CD8-positive, alpha-beta memory T cell (primary cell): ENCODE results near the gene PPM1D. TPM values are rescaled to one million over a fixed set of nuclear protein-coding genes. Genes with fewer than 3 reads are reported as not detected.
A peak's percentile ranks its signal among the peaks of the same experiment; 100 is the strongest.

Experiments used
- CTCF ChIA-PET: fragments of 350-600 bp; sonication (Branson Sonifier 250); formaldehyde crosslinking; loops from one replicate; lab custom pipeline; 2021; ENCODE audit warnings: antibody characterized with exemption; lab: Charles Lee
- POLR2A ChIA-PET: fragments of 350-600 bp; sonication (Branson Sonifier 250); formaldehyde crosslinking; loops from one replicate; lab custom pipeline; 2021; ENCODE audit warnings: antibody characterized with exemption; lab: Charles Lee
- DNase-seq, 5 donors: peaks; one replicate each; pipeline versions ENCODE4 v3.0.0 to v3.0.0-alpha.2; 2020 to 2022; ENCODE audit warnings: mixed read lengths in 1 of 5
- H3K27ac ChIP-seq: one replicate; pipeline ENCODE4 v1.7.0; 2013; ENCODE audit warnings: low read depth, mild to moderate bottlenecking, low read length, moderate library complexity
- H3K27me3 ChIP-seq: 2 replicates; pipeline ENCODE4 v1.7.0; 2013; ENCODE audit warnings: low read length, mild to moderate bottlenecking; ENCODE audit not compliant: insufficient read depth, poor library complexity, severe bottlenecking
- H3K36me3 ChIP-seq: 2 replicates; pipeline ENCODE4 v1.7.0; 2013; ENCODE audit warnings: mild to moderate bottlenecking, low read length, moderate library complexity; ENCODE audit not compliant: insufficient read depth
- H3K4me1 ChIP-seq: 2 replicates; pipeline ENCODE4 v1.7.0; 2013; ENCODE audit warnings: mild to moderate bottlenecking, low read length, moderate library complexity; ENCODE audit not compliant: insufficient read depth
- H3K4me3 ChIP-seq: 2 replicates; pipeline ENCODE4 v1.7.0; 2013; ENCODE audit warnings: mild to moderate bottlenecking, low read length
- H3K9me3 ChIP-seq: 2 replicates; pipeline ENCODE4 v1.7.0; 2013; ENCODE audit warnings: mild to moderate bottlenecking, low read length
- H3K27ac Mint-ChIP-seq, 8 donors: one replicate each; pipeline ENCODE4 v1.8.0; 2020 to 2021; ENCODE audit warnings: mixed read lengths in 8 of 8, mild to moderate bottlenecking in 6 of 8, inconsistent platforms in 3 of 8, moderate library complexity in 3 of 8
- H3K27me3 Mint-ChIP-seq, 2 donors: one replicate each; pipeline ENCODE4 v1.8.0; 2020 to 2021; ENCODE audit warnings: mixed read lengths in 2 of 2, mild to moderate bottlenecking in 1 of 2, moderate library complexity in 1 of 2
- H3K36me3 Mint-ChIP-seq, 3 donors: one replicate each; pipeline ENCODE4 v1.8.0; 2020 to 2021; ENCODE audit warnings: mixed read lengths in 3 of 3, inconsistent platforms in 1 of 3, mild to moderate bottlenecking in 1 of 3
- H3K4me1 Mint-ChIP-seq, 3 donors: one replicate each; pipeline ENCODE4 v1.8.0; 2020 to 2021; ENCODE audit warnings: mixed read lengths in 3 of 3, inconsistent platforms in 1 of 3, mild to moderate bottlenecking in 1 of 3
- H3K4me3 Mint-ChIP-seq, 7 donors: one replicate each; pipeline ENCODE4 v1.8.0; 2020 to 2021; ENCODE audit warnings: mixed read lengths in 7 of 7, mild to moderate bottlenecking in 6 of 7, moderate library complexity in 4 of 7, inconsistent platforms in 2 of 7
- H3K9me3 Mint-ChIP-seq, 5 donors: one replicate each; pipeline ENCODE4 v1.8.0; 2020 to 2022; ENCODE audit warnings: mixed read lengths in 5 of 5, mild to moderate bottlenecking in 3 of 5, moderate library complexity in 2 of 5, inconsistent platforms in 1 of 5
- polyA plus RNA-seq: library from polyadenylated mRNA; unstranded; fragments of 300-500 nt; fragmentation: Illumina TruSeq; gene quantifications from one replicate; pipeline ENCODE4 v1.2.3, GENCODE V29; 2021
- total RNA-seq, 2 experiments: library from RNA; stranded (reverse); gene quantifications; one replicate each; pipeline ENCODE4 v1.2.3, GENCODE V29; 2021

The PPM1D gene
- total and polyA plus RNA-seq, 3 experiments from 2014 or later, result 13.1 to 19.0 (median 17.8) TPM

DNA sequence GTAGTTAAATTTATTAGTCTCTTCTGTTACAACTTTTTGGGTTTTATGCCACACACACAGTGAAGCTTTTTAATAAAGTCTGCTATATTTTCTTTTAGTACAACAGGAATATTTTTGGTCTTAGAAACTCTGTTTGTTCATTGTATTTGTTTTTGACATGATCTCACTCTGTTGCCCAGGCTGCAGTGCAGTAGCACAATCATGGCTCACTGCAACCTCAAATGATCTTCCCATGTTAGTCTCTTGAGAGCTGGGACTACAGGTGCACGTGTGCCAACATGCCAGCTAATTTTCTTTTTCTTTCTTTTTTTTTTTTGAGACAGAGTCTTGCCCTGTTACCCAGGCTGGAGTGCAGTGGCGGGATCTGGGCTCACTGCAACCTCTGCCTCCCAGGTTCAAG, 27.1 kb downstream of the PPM1D start:
- no peak overlapping the region for H3K4me3 Mint-ChIP-seq
- no peaks in the 10 kb centered on the region for H3K9me3 Mint-ChIP-seq
- H3K27me3 Mint-ChIP-seq, result no peaks in the 10 kb centered on the region
- Histone ChIP-seq H3K4me3 (no peak overlapping the region), H3K36me3 (no peaks in the 10 kb centered on the region), H3K27me3 (no peaks in the 10 kb centered on the region), H3K27ac (no peak overlapping the region), H3K9me3 (no peaks in the 10 kb centered on the region), H3K4me1 (no peaks in the 10 kb centered on the region)
- ChIA-PET POLR2A (no interaction called here), CTCF (interaction anchor here (1.4 kb wide), 1 partner anchor 9 kb away, joined by 3 read pairs; no protein-coding TSS in a partner anchor)
- peaks cover 8 to 13% (median 12%) of the 10 kb centered on the region in 3 donors for H3K4me1 Mint-ChIP-seq
- peak overlapping the region in 1 of 8 donors; percentile 12 for H3K27ac Mint-ChIP-seq
- peaks cover 0 to 30% (median 5%) of the 10 kb centered on the region in 3 donors for H3K36me3 Mint-ChIP-seq
- no peak for DNase-seq

DNA sequence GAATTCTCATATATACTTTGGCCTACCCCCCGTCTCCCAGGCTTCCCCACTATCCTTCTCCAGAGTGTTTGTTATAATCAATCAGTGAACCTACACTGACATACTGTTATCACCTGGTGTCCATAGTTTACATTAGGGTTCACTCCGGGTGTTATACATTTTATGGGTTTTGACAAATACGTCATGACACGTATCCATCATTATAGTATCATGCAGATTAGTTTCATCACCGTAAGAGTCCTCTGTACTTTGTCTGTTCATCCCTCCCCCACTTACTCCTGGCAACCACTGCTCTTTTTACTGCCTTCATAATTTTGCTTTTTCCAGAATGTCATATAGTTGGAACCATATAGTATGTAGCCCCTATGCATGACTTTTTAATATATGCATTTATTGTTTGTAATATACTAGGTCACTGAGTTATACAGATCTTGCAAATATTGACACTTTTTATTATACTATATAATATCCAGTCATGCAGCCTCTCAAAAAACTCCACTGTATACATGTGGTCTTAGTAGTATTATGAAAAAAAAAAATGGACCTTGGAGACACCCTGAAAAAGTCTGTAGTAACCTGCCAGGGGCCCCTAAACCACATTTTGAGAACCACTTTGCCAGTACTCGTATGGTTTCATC, 28.4 kb downstream of the PPM1D start:
- Histone ChIP-seq H3K27me3 (no peaks in the 10 kb centered on the region), H3K4me3 (no peak overlapping the region), H3K36me3 (no peaks in the 10 kb centered on the region), H3K27ac (no peak overlapping the region), H3K4me1 (no peaks in the 10 kb centered on the region), H3K9me3 (no peaks in the 10 kb centered on the region)
- peak overlapping the region in 1 of 8 donors; percentile 18 for H3K27ac Mint-ChIP-seq
- ChIA-PET CTCF (interaction anchor here (1.4 kb wide), 1 partner anchor 8 kb away, joined by 3 read pairs; no protein-coding TSS in a partner anchor), POLR2A (no interaction called here)
- H3K4me1 Mint-ChIP-seq, result peaks cover 5 to 10% (median 8%) of the 10 kb centered on the region in 3 donors
- H3K9me3 Mint-ChIP-seq, result no peaks in the 10 kb centered on the region
- H3K27me3 Mint-ChIP-seq, result no peaks in the 10 kb centered on the region
- H3K4me3 Mint-ChIP-seq, result no peak overlapping the region
- H3K36me3 Mint-ChIP-seq, result peaks cover 0 to 29% (median 5%) of the 10 kb centered on the region in 3 donors
- no peak for DNase-seq

DNA sequence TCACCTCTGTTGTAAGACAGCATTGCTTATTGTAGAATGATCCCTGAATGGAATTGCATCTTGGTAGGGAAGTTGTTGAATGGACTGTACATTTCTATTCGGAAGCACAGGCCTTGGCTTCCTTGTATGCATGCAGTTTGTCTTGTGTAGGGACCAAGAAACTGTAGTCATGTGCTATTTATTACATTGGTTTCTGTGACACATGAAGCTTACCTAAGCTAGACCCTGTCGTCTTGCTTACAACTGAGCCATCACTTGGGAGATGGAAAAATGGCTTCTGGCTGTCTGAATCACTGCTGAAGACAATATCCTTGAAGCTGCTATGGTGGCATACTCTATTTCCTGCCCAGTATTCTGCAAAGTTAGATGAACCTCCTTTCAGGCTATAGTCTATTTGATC, 29.1 kb downstream of the PPM1D start:
- no peak overlapping the region for H3K27ac ChIP-seq
- Mint-ChIP-seq H3K4me3 (no peak overlapping the region), H3K36me3 (peaks cover 0 to 30% (median 5%) of the 10 kb centered on the region in 3 donors), H3K27ac (no peak overlapping the region), H3K9me3 (no peaks in the 10 kb centered on the region), H3K4me1 (peaks cover 4 to 6% (median 5%) of the 10 kb centered on the region in 3 donors), H3K27me3 (no peaks in the 10 kb centered on the region)
- H3K4me3 ChIP-seq, result no peak overlapping the region
- H3K27me3 ChIP-seq, result no peaks in the 10 kb centered on the region
- DNase-seq, result no peak
- ChIA-PET POLR2A (no interaction called here), CTCF (no interaction called here)
- H3K9me3 ChIP-seq, result no peaks in the 10 kb centered on the region
- H3K36me3 ChIP-seq, result no peaks in the 10 kb centered on the region
- H3K4me1 ChIP-seq, result no peaks in the 10 kb centered on the region

DNA sequence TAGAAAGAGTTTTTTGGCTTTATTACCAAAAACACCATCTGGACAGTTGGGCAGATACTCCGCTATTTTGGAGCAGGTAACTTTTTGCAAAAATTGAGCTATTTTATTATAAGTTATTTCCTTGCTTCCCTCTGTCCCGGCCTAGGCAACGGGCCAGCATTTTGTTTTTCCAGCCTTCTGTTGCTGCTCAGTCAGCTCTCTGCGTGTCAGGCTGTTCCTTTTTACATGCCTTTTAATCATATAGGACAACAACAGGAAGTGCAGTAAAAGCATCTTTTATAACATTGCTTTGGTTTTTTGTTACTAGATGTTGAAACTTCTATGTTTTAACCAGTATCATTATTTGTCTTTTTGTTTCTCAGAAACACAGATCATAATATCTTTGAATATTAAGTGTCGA, 30.4 kb downstream of the PPM1D start:
- H3K27me3 Mint-ChIP-seq, result no peaks in the 10 kb centered on the region
- no peaks in the 10 kb centered on the region for H3K9me3 Mint-ChIP-seq
- peaks cover 4 to 6% (median 5%) of the 10 kb centered on the region in 3 donors for H3K4me1 Mint-ChIP-seq
- Histone ChIP-seq H3K9me3 (no peaks in the 10 kb centered on the region), H3K4me1 (no peaks in the 10 kb centered on the region), H3K27ac (no peak overlapping the region), H3K4me3 (no peak overlapping the region), H3K36me3 (no peaks in the 10 kb centered on the region), H3K27me3 (no peaks in the 10 kb centered on the region)
- DNase-seq, result no peak
- POLR2A ChIA-PET, result no interaction called here
- CTCF ChIA-PET, result no interaction called here
- peak overlapping the region in 1 of 8 donors; percentile 46 for H3K27ac Mint-ChIP-seq
- H3K36me3 Mint-ChIP-seq, result peaks cover 0 to 37% (median 5%) of the 10 kb centered on the region in 3 donors
- no peak overlapping the region for H3K4me3 Mint-ChIP-seq

DNA sequence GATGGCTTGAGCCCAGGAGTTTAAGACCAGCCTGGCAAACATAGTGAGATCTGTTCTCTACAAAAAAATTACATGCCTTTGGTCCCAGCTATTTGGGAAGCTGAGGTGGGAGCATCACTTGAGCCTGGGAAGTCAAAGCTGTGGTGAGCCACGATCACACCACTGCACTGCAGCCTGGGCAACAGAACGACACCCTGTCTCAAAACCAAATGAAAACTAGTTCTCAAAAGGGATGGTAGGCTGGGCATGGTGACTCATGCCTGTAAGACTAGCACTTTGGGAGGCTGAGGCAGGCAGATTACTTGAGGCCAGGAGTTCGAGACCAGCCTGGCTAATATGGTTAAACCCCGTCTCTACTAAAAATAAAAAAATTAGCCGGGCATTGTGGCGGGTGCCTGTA, 31.1 kb downstream of the PPM1D start:
- CTCF ChIA-PET, result no interaction called here
- peak overlapping the region in 2 of 8 donors; percentile 71 to 79 for H3K27ac Mint-ChIP-seq
- no peak overlapping the region for H3K4me3 ChIP-seq

DNA sequence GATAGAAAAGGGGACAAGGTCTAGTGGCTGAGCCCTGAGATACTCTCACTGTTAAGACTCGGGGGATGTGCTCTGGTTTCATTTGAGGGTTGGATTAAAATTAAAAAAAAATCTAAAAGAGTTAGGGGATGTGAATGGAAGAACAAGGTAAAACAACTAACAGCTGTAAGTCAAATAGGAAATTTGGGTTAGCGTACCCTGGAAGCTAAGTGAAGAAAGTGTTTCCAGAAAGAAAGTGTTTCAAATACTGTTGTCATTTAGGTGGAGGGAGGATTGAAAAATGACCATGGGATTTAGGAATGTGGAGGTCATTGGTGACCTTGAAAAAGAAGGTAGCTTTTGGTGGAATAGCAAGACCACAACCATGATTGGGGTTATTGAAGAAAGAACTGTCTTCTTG, 37.7 kb downstream of the PPM1D start:
- no peaks in the 10 kb centered on the region for H3K4me1 ChIP-seq
- no peaks in the 10 kb centered on the region for H3K9me3 ChIP-seq
- H3K27me3 ChIP-seq, result no peaks in the 10 kb centered on the region
- Mint-ChIP-seq H3K9me3 (no peaks in the 10 kb centered on the region), H3K27me3 (no peaks in the 10 kb centered on the region), H3K4me3 (no peak overlapping the region), H3K27ac (peak overlapping the region in 5 of 8 donors; percentile 1 to 75 (median 30)), H3K36me3 (peaks cover 0 to 58% (median 5%) of the 10 kb centered on the region in 3 donors), H3K4me1 (peaks cover 6 to 14% (median 8%) of the 10 kb centered on the region in 3 donors)
- no peaks in the 10 kb centered on the region for H3K36me3 ChIP-seq
- CTCF ChIA-PET, result interaction anchor here (1.0 to 2.1 kb wide), 10 partner anchors 15 to 68 kb away, joined by 3 to 6 read pairs (median 4); no protein-coding TSS in a partner anchor
- no peak overlapping the region for H3K27ac ChIP-seq
- POLR2A ChIA-PET, result no interaction called here
- H3K4me3 ChIP-seq, result no peak overlapping the region
- DNase-seq, result no peak

More for the DNA sequence above, 31.1 kb downstream of the PPM1D start:
- Histone ChIP-seq H3K4me1 (no peaks in the 10 kb centered on the region), H3K27me3 (no peaks in the 10 kb centered on the region), H3K9me3 (no peaks in the 10 kb centered on the region), H3K27ac (no peak overlapping the region), H3K36me3 (no peaks in the 10 kb centered on the region)
- Mint-ChIP-seq H3K9me3 (no peaks in the 10 kb centered on the region), H3K27me3 (no peaks in the 10 kb centered on the region), H3K4me3 (no peak overlapping the region), H3K4me1 (peaks cover 4 to 6% (median 5%) of the 10 kb centered on the region in 3 donors), H3K36me3 (peaks cover 0 to 42% (median 3%) of the 10 kb centered on the region in 3 donors)
- POLR2A ChIA-PET, result no interaction called here
- DNase-seq, result no peak

DNA sequence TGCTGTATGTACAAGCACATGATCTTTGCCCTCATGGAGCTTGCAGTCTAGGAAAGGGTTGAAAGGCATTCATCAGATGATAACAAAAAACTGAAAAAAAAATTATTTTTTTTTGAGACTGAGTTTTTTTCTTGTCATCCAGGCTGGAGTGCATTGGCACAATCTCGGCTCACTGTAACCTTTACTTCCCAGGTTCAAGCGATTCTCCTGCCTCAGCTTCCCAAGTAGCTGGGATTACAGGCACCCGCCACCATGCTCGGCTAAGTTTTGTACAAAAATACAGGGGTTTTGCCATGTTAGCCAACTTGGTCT, 39.0 kb downstream of the PPM1D start:
- Histone ChIP-seq H3K9me3 (no peaks in the 10 kb centered on the region), H3K36me3 (no peaks in the 10 kb centered on the region), H3K4me3 (no peak overlapping the region), H3K27me3 (no peaks in the 10 kb centered on the region), H3K4me1 (no peaks in the 10 kb centered on the region), H3K27ac (no peak overlapping the region)
- DNase-seq, result no peak
- ChIA-PET CTCF (interaction anchor here (0.7 to 2.1 kb wide), 8 partner anchors 10 to 162 kb away, joined by 3 to 6 read pairs (median 4); no protein-coding TSS in a partner anchor), POLR2A (no interaction called here)
- H3K27ac Mint-ChIP-seq, result no peak overlapping the region
- H3K9me3 Mint-ChIP-seq, result no peaks in the 10 kb centered on the region
- H3K4me1 Mint-ChIP-seq, result peaks cover 6 to 14% (median 6%) of the 10 kb centered on the region in 3 donors
- no peaks in the 10 kb centered on the region for H3K27me3 Mint-ChIP-seq
- peaks cover 0 to 58% (median 5%) of the 10 kb centered on the region in 3 donors for H3K36me3 Mint-ChIP-seq
- no peak overlapping the region for H3K4me3 Mint-ChIP-seq

DNA sequence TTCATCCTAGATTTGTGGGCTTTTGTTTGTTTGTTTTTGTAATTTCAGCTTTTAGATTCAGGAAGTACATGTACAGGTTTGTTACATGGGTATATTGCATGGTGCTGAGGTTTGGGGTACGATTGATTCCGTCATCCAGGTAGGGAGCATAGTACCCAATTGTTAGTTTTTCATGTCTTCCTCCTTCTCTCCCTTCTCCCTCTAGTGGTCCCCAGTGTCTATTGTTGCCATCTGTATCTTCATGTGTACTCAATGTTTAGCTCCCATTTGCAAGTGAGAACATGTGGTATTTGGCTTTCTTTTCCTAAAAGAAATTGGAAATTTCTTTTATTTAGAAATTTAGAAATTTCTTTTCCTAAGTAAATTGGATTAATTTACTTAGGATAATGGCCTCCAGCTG, 40.5 kb downstream of the PPM1D start:
- H3K4me1 Mint-ChIP-seq, result peaks cover 6 to 14% (median 6%) of the 10 kb centered on the region in 3 donors
- H3K36me3 ChIP-seq, result no peaks in the 10 kb centered on the region
- no peaks in the 10 kb centered on the region for H3K27me3 ChIP-seq
- H3K27ac ChIP-seq, result no peak overlapping the region
- ChIA-PET POLR2A (no interaction called here), CTCF (interaction anchor here (1.3 to 1.8 kb wide), 2 partner anchors 24 to 41 kb away, joined by 3 to 5 read pairs; no protein-coding TSS in a partner anchor)
- H3K27ac Mint-ChIP-seq, result peak overlapping the region in 2 of 8 donors; percentile 51 to 90
- peaks cover 0 to 50% (median 6%) of the 10 kb centered on the region in 3 donors for H3K36me3 Mint-ChIP-seq
- no peaks in the 10 kb centered on the region for H3K9me3 Mint-ChIP-seq
- no peaks in the 10 kb centered on the region for H3K4me1 ChIP-seq
- H3K4me3 ChIP-seq, result no peak overlapping the region
- no peaks in the 10 kb centered on the region for H3K27me3 Mint-ChIP-seq
- no peak for DNase-seq
- no peak overlapping the region for H3K4me3 Mint-ChIP-seq
- H3K9me3 ChIP-seq, result no peaks in the 10 kb centered on the region
